Stomach (tissue), 4 donors: Measurements from ENCODE around the gene SNX30.

Experiments
- EP300 ChIP-seq: sonication (generic); formaldehyde crosslinking; IDR thresholded peaks from one replicate; pipeline ENCODE4 v1.6.1; 2017; ENCODE audit warnings: antibody characterized with exemption
- POLR2A ChIP-seq, 4 donors: fragments of 450-650 bp; IDR thresholded peaks; one replicate each; pipeline ENCODE4 v1.6.1; 2016; ENCODE audit warnings: antibody characterized with exemption in 4 of 4, control low read depth in 2 of 4, mild to moderate bottlenecking in 1 of 4, moderate library complexity in 1 of 4
- POLR2AphosphoS5 ChIP-seq, 3 donors: sonication (generic); formaldehyde crosslinking; IDR thresholded peaks; one replicate each; pipeline ENCODE4 v1.6.1; 2016; ENCODE audit warnings: antibody characterized with exemption in 3 of 3
- TF ChIP-seq, protein P1 (sequence below), 7 experiments: fragments of 450-650 bp in 4 of 7; fragments of 200-600 bp in 3 of 7; sonication (generic) in 3 of 7; IDR thresholded peaks; one replicate each; pipeline ENCODE4 v1.5.1; 2016 to 2019; ENCODE audit warnings: antibody characterized with exemption in 7 of 7, control low read depth in 2 of 7, mild to moderate bottlenecking in 1 of 7

DNA sequence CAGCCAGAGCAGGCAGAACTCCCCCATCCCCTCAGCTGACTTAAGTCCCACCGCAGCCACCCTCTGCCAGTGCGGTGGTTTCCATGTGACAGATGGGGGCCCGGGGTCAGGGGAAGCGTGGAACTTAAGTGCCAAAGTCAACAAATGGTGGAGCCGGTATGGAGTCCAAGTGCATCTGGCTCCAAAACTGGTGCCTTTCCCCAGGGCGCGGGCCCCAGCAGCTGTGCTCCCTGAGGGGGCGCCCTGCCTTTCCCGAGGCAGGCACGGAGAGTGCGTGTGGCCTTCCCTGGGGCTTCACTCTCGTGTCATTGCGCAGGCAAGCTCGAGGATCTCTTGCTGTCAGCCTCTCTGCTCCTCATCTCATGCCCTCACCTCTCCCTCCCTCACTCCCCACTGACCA lies 106.3 kb downstream of the SNX30 start:
- TF ChIP-seq POLR2AphosphoS5 (IDR thresholded peaks at IDR 0.05) (no peak), EP300 (no peak), POLR2A (IDR thresholded peaks at IDR 0.05) (no peak)
- TF ChIP-seq, protein P1, sequence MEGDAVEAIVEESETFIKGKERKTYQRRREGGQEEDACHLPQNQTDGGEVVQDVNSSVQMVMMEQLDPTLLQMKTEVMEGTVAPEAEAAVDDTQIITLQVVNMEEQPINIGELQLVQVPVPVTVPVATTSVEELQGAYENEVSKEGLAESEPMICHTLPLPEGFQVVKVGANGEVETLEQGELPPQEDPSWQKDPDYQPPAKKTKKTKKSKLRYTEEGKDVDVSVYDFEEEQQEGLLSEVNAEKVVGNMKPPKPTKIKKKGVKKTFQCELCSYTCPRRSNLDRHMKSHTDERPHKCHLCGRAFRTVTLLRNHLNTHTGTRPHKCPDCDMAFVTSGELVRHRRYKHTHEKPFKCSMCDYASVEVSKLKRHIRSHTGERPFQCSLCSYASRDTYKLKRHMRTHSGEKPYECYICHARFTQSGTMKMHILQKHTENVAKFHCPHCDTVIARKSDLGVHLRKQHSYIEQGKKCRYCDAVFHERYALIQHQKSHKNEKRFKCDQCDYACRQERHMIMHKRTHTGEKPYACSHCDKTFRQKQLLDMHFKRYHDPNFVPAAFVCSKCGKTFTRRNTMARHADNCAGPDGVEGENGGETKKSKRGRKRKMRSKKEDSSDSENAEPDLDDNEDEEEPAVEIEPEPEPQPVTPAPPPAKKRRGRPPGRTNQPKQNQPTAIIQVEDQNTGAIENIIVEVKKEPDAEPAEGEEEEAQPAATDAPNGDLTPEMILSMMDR (IDR thresholded peaks at IDR 0.05) = no peak
